Erythroblast (primary cell): ENCODE results near the gene HAGH.

Experiments used
- GATA1 ChIP-seq: IDR thresholded peaks from 2 replicates; pipeline ENCODE4 v1.6.1; 2011; ENCODE audit warnings: low read depth, mild to moderate bottlenecking, control low read depth, low read length, moderate library complexity
- POLR2A ChIP-seq: IDR thresholded peaks from 2 replicates; pipeline ENCODE4 v1.6.1; 2011; ENCODE audit warnings: mild to moderate bottlenecking, low read length

- TF ChIP-seq POLR2A (no peak), GATA1 (no peak)
Measured at GRCh38 chr16:1820946-1821290, 5.7 kb downstream of the HAGH start.
